GM21423 (cell line): ENCODE data around the gene CSMD2.

ENCODE experiments used
- ATAC-seq: cut with Tn5 transposase; IDR thresholded peaks from one replicate; pipeline ENCODE4 v1.9.1; 2021; ENCODE audit warnings: mild to moderate bottlenecking, moderate library complexity; ENCODE audit not compliant: unreplicated experiment

The CSMD2 gene

DNA sequence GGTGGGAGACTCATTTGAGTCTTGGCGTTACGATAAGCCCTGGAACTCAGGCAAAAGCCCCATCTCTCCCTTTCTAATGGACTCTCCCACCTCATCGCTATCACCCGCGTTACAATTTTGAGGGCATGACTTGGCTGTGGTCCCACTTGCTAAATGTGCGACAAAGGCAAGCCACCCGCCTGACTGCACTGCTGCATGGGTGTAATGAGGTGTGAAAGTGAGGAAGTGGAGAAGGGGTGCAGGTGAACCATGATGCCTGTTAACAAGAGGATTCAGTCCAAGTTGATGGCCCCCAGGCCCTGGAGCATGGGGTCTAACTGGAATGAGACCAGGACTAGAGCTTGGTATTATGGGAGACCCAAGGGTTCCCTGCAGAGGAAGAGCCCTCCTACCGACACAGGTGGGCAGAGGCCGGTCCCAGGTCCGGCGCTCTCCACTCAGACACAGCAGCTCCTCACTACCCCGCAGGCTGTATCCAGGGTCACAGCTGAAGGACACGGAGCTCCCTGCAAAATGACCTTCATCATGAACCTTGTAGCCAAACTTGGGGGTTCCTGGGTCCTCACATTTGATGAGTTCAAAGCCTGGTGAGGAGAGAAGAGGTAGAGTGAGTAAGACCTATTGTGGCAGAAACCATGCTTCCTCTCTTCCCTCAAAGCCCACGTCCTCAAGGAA lies 466.5 kb downstream of the CSMD2 start:
- no peak for ATAC-seq

GRCh38 chr1:33697816-33698215 lies 467.2 kb downstream of the CSMD2 start:
- no peak for ATAC-seq

GRCh38 chr1:33696962-33697361 lies 468.1 kb downstream of the CSMD2 start:
- no peak for ATAC-seq

DNA sequence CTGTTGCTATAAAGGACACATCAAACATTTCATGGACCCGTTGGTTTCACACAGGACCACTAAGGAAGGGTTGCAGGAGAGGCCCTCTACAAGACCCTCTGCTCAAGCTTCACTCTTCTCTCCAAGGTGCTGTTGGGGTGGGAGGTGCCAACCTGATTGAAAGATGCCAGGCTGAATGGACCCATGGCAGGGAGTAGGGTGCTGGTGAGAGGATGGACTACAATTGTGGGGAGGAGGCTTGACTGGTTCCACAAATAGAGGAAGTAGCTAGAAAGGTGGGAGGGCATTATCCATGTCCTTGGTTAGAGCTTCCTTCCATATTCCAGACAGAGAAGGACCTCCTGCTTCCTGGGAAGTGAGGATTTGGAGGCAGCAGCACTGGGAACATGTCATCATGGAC lies 468.7 kb downstream of the CSMD2 start:
- ATAC-seq: no peak

GRCh38 chr1:33692206-33693188 lies 472.5 kb downstream of the CSMD2 start:
- no peak for ATAC-seq

GRCh38 chr1:33687000-33687399 lies 478.0 kb downstream of the CSMD2 start:
- no peak for ATAC-seq

- ATAC-seq: no peak
These were observed 478.5 kb downstream of the CSMD2 start for GRCh38 chr1:33686551-33686950.

- no peak for ATAC-seq
These were observed 479.8 kb downstream of the CSMD2 start for GRCh38 chr1:33685256-33685655.

- no peak for ATAC-seq
These were observed 480.4 kb downstream of the CSMD2 start for GRCh38 chr1:33684396-33685179.

DNA sequence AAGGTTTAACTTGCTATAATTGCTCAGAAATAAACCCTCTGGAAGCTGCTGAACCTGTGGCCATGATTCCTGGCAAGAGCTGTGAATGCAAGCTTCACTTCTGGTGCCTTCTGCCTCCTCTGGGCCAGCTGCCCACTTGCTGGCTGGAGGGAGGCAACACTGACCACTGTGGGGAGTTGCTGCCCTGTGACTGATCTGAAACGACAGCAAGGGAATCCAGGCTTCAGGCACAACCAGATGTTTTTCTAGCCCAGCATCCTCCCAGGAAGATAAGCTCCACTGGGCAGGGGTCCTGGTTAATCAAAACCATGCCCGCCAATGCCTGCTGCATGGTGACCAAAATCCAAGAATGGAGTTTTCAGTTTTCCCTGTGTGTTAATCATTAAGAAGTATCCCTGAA lies 481.1 kb downstream of the CSMD2 start:
- ATAC-seq: no peak

DNA sequence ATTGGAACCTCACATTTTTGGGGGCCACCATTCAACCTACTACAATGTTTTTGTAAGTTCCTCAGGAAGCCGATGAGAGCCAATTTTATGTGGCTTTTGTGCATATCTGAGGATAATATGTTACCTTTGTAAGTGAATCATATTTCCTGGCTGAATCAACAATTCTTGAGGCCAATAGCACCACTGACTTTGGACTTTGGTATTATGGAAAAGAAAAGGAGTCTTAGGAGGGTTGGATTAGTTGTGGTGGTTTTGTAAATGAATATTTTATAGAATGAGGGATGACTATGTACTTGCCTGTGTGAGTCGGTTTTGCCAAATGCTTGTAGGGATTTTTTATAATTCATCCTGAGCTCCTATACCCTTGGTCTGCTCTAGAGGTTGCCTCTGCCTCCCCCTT lies 482.7 kb downstream of the CSMD2 start:
- ATAC-seq: no peak

GRCh38 chr1:33680281-33680840 lies 484.7 kb downstream of the CSMD2 start:
- no peak for ATAC-seq

- no peak for ATAC-seq
These were observed 494.5 kb downstream of the CSMD2 start for GRCh38 chr1:33670567-33670966.

- no peak for ATAC-seq
These were observed 496.3 kb downstream of the CSMD2 start for GRCh38 chr1:33668695-33669094.

GRCh38 chr1:33667386-33668282 lies 497.4 kb downstream of the CSMD2 start:
- no peak for ATAC-seq

DNA sequence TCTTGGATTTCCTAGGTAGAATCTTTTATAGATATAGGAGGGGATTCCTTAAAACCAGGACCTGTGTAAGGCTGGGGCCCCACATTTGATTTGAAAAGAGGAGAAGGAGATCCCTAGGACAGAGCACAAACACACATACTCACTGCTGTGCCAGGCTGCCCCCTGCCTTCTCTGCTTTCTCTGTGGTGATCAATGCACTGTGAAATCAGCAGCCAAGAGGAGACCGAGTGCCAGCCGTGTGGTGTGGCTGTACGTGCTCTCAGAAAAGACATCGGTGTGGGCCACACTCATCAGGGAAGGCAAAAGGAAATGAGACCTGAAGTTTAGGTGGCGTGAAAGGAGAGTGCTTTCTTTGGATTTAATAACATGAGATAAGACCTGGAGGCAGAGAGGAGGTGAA lies 498.4 kb downstream of the CSMD2 start:
- ATAC-seq: no peak

DNA sequence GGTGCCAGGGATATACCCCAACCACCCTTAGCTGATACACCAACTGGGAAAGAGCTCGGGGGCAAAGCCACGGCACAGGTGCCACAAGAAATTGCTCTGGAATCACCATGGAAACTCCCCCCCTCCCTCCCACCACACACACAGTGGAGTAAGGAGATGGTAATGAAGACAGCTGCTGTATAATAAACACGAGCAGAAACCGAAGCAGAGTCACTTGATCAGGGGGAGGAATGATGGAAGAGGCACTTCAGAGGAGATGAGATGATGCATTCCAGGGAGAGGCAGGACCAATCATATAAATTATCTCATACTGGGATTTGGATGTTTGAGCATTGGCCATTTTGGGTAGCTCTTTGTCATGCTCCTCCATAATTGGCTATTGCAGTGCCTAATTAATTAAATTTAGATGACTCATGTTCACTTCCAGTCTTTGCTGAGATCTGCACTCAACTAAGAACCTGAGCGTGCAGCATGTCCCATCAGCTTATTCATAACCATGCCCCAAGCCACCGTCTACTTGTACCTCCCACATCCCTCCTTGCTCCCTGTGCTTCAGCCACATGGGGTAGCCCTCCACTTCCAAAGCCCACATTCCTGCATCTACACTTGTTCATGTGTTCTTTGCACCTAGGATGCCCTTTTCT lies 503.1 kb downstream of the CSMD2 start:
- no peak for ATAC-seq

DNA sequence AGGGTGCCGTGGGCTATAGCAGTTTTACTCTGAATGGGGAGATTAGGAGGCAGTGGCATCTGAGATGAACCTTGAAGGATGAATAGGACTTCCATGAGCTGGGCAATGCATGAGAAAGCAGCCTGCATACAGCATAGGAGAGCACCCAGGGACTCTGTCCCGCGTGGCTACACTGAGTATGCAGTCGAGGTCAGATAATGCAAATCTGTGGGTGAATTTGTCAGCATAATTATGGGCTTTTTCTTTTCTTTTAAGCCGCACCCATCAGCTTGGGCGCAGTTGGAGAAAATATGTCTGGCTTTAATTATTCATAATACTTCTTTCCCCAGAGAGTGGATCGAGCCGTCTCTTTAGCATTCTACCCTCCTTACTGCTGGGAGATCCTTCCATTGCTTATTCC lies 504.1 kb downstream of the CSMD2 start:
- ATAC-seq: no peak

GRCh38 chr1:33660244-33660643 lies 504.8 kb downstream of the CSMD2 start:
- no peak for ATAC-seq

DNA sequence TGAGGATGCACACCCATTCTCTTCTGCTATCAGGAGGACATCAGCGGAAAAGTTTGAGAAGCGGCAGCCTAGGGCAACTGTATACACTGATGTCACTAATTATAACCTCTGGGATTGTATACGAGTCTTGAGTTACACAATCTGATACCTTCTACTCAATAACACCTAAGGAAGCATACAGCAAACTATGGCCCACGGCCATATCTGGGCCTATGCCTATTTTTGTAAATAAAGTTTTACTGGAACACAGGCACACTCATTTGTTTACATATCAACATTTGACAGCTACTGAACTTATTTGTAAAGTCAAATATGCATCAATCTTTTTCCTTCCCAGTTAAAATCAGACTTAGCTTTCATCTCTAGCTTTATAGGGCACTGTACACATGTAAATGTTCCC lies 505.4 kb downstream of the CSMD2 start:
- no peak for ATAC-seq
